ENCODE results near the gene DISP3. TPM values are rescaled to one million over a fixed set of nuclear protein-coding genes. Genes with fewer than 3 reads are reported as not detected.

The DISP3 gene
- polyA plus RNA-seq, 1 of the 3 experiments (the other 2 are of a cell fraction) = 0.08 TPM

DNA sequence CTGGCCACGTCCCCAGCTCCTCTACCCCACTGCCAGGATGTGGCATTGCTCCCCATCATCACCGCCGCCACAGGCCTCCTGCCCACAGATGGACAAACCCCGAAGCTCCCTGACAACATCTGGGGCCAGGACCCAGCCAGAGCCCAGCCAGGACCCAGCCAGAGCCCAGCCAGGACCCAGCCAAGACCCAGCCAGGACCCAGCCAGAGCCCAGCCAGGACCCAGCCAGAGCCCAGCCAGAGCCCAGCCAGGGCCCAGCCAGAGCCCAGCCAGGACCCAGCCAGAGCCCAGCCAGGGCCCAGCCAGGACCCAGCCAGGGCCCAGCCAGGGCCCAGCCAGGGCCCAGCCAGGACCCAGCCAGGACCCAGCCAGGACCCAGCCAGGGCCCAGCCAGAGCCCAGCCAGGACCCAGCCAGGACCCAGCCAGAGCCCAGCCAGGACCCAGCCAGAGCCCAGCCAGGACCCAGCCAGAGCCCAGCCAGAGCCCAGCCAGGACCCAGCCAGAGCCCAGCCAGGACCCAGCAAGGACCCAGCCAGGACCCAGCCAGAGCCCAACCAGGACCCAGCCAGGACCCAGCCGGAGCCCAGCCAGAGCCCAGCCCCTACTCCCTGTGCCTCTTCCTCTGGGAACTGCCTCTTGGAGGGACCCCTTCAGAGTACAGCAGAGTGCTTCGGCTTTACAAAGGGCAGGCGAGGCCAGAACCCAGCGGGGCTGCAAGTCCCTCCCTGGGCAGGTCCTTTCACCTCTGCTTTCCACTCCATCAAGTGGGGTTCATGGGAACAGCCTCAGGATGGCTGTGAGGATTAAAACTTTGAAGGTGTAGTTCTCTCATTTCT, 43.7 kb downstream of the DISP3 start:
- H3F3A ChIP-seq (replicated peaks; ENCODE audit: insufficient read depth) = no peaks in the 10 kb centered on the region
- H3K9ac ChIP-seq = no peak overlapping the region
- H3K27me3 ChIP-seq (ENCODE audit: insufficient read depth) = no peaks in the 10 kb centered on the region
- CTCF ChIA-PET = interaction anchor here (0.9 to 1.5 kb wide), 3 partner anchors 30 to 185 kb away, joined by 4 to 6 read pairs (median 4); partner anchors contain the start of gene DISP3
- H3K4me1 ChIP-seq (ENCODE audit: control insufficient read depth in 1 of 2, insufficient read depth in 2 of 2, low read depth in 1 of 2, low read length in 1 of 2) = peaks cover 0 to 20% of the 10 kb centered on the region in 2 experiments; a peak in 1 of 4 replicates
- H4K20me1 ChIP-seq (ENCODE audit: insufficient read depth) = no peaks in the 10 kb centered on the region
- no peak for DNase-seq
- H3K79me2 ChIP-seq (ENCODE audit: insufficient read depth) = no peaks in the 10 kb centered on the region
- no peaks in the 10 kb centered on the region for H3K36me3 ChIP-seq (replicated peaks in 1 of 2; ENCODE audit: control insufficient read depth in 1 of 2, insufficient read depth in 2 of 2, low read length in 1 of 2)
- no peak overlapping the region for H3K4me2 ChIP-seq
- H2AFZ ChIP-seq (ENCODE audit: low read depth) = no peak overlapping the region
- H3K9me2 ChIP-seq = no peaks in the 10 kb centered on the region
- POLR2A ChIA-PET = no interaction called here
- TF ChIP-seq RAD21 (IDR thresholded peaks at IDR 0.05; ENCODE audit: low read length) (no peak), EZH2phosphoT487 (IDR thresholded peaks at IDR 0.05; ENCODE audit: borderline replicate concordance, low read depth) (no peak), ELF1 (IDR thresholded peaks at IDR 0.05) (no peak), GATA2 (CRISPR knock-in tag; IDR thresholded peaks at IDR 0.05) (no peak), TCF12 (IDR thresholded peaks at IDR 0.05) (no peak), FOSL2 (IDR thresholded peaks at IDR 0.05; ENCODE audit: borderline replicate concordance, low read depth) (no peak), RFX5 (IDR thresholded peaks at IDR 0.05; ENCODE audit: low read length) (no peak), CHD2 (IDR thresholded peaks at IDR 0.05; ENCODE audit: low read length, partially characterized antibody) (no peak), MAX (IDR thresholded peaks at IDR 0.05; ENCODE audit: low read depth) (no peak), SIN3A (IDR thresholded peaks at IDR 0.05; ENCODE audit: borderline replicate concordance, low read depth, low read length) (no peak), NRF1 (IDR thresholded peaks at IDR 0.05; ENCODE audit: low read depth, low read length) (no peak), FOXJ3 (CRISPR knock-in tag; IDR thresholded peaks at IDR 0.05) (no peak), YY1 (IDR thresholded peaks at IDR 0.05; ENCODE audit: low read depth) (no peak)
- TF ChIP-seq, protein P1, sequence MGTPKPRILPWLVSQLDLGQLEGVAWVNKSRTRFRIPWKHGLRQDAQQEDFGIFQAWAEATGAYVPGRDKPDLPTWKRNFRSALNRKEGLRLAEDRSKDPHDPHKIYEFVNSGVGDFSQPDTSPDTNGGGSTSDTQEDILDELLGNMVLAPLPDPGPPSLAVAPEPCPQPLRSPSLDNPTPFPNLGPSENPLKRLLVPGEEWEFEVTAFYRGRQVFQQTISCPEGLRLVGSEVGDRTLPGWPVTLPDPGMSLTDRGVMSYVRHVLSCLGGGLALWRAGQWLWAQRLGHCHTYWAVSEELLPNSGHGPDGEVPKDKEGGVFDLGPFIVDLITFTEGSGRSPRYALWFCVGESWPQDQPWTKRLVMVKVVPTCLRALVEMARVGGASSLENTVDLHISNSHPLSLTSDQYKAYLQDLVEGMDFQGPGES (IDR thresholded peaks at IDR 0.05; ENCODE audit: low read depth, low read length) = no peak
- no peak overlapping the region for H3K4me3 ChIP-seq (ENCODE audit: low read depth in 2 of 2, low read length in 1 of 2)
- H3K27ac ChIP-seq (ENCODE audit: low read depth in 2 of 2, low read length in 1 of 2) = no peak overlapping the region; a peak in 1 of 4 replicates
- no peaks in the 10 kb centered on the region for H3K9me3 ChIP-seq
- 58% methylated on average over 5 of the region's 8 CpGs for WGBS (ENCODE audit: low lambda C conversion rate)

- no peak overlapping the region for H3K27ac ChIP-seq (ENCODE audit: low read depth in 2 of 2, low read length in 1 of 2)
- no peaks in the 10 kb centered on the region for H3K27me3 ChIP-seq (ENCODE audit: insufficient read depth)
- no peak for DNase-seq
- ChIA-PET CTCF (no interaction called here), POLR2A (no interaction called here)
- TF ChIP-seq FOSL2 (IDR thresholded peaks at IDR 0.05; ENCODE audit: borderline replicate concordance, low read depth) (no peak), YY1 (IDR thresholded peaks at IDR 0.05; ENCODE audit: low read depth) (no peak), GATA2 (CRISPR knock-in tag; IDR thresholded peaks at IDR 0.05) (no peak), TAF1 (IDR thresholded peaks at IDR 0.05; ENCODE audit: borderline replicate concordance, low read depth, low read length) (no peak), MEF2A (IDR thresholded peaks at IDR 0.05; ENCODE audit: borderline replicate concordance, low read depth) (no peak), RFX5 (IDR thresholded peaks at IDR 0.05; ENCODE audit: low read length) (no peak), FOXJ3 (CRISPR knock-in tag; IDR thresholded peaks at IDR 0.05) (no peak)
- TF ChIP-seq, protein P2, sequence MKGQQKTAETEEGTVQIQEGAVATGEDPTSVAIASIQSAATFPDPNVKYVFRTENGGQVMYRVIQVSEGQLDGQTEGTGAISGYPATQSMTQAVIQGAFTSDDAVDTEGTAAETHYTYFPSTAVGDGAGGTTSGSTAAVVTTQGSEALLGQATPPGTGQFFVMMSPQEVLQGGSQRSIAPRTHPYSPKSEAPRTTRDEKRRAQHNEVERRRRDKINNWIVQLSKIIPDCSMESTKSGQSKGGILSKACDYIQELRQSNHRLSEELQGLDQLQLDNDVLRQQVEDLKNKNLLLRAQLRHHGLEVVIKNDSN (IDR thresholded peaks at IDR 0.05; ENCODE audit: borderline replicate concordance, low read depth) = no peak
- no peak overlapping the region for H3K4me3 ChIP-seq (ENCODE audit: low read depth in 2 of 2, low read length in 1 of 2)
- no peak overlapping the region for H2AFZ ChIP-seq (ENCODE audit: low read depth)
- no peaks in the 10 kb centered on the region for H3K9me3 ChIP-seq
- no peaks in the 10 kb centered on the region for H3F3A ChIP-seq (replicated peaks; ENCODE audit: insufficient read depth)
- H3K79me2 ChIP-seq (ENCODE audit: insufficient read depth) = no peaks in the 10 kb centered on the region
- H3K9me2 ChIP-seq = no peaks in the 10 kb centered on the region
- H3K4me1 ChIP-seq (ENCODE audit: control insufficient read depth in 1 of 2, insufficient read depth in 2 of 2, low read depth in 1 of 2, low read length in 1 of 2) = peaks cover 0 to 20% of the 10 kb centered on the region in 2 experiments; a peak in 1 of 4 replicates
- 33% methylated on average over 10 of the region's 10 CpGs for WGBS (ENCODE audit: low lambda C conversion rate)
- no peaks in the 10 kb centered on the region for H4K20me1 ChIP-seq (ENCODE audit: insufficient read depth)
- no peak overlapping the region for H3K9ac ChIP-seq
- no peak overlapping the region for H3K4me2 ChIP-seq
- H3K36me3 ChIP-seq (replicated peaks in 1 of 2; ENCODE audit: control insufficient read depth in 1 of 2, insufficient read depth in 2 of 2, low read length in 1 of 2) = no peaks in the 10 kb centered on the region
These were observed 44.3 kb downstream of the DISP3 start for GRCh38 chr1:11523261-11523660.
